Neural progenitor cell (in vitro differentiated cells): ENCODE measurements around the gene FRMPD2. TPM values are rescaled to one million over a fixed set of nuclear protein-coding genes. Genes with fewer than 3 reads are reported as not detected.

Experiments used
- DNase-seq: peaks from one replicate; pipeline ENCODE4 v3.0.0-alpha.2; 2016; ENCODE audit warnings: low spot score
- H2AFZ ChIP-seq: fragments of 200-600 bp; sonication (generic); replicated peaks from 2 replicates; pipeline ENCODE4 v1.6.1; 2016; ENCODE audit warnings: antibody characterized with exemption
- H3F3A ChIP-seq: fragments of 200-600 bp; sonication (generic); 2 replicates; pipeline ENCODE4 v1.6.1; 2016; ENCODE audit warnings: antibody characterized with exemption, low read depth
- H3K27ac ChIP-seq: fragments of 200-600 bp; sonication (generic); 2 replicates; pipeline ENCODE4 v1.5.1; 2016; ENCODE audit warnings: mild to moderate bottlenecking
- H3K27me3 ChIP-seq: fragments of 200-600 bp; sonication (generic); 2 replicates; pipeline ENCODE4 v1.6.1; 2016; ENCODE audit warnings: mild to moderate bottlenecking, moderate library complexity
- H3K36me3 ChIP-seq: fragments of 200-600 bp; sonication (generic); 2 replicates; pipeline ENCODE4 v1.5.1; 2016
- H3K4me1 ChIP-seq: fragments of 200-600 bp; sonication (generic); 2 replicates; pipeline ENCODE4 v1.6.1; 2016; ENCODE audit warnings: mixed run types
- H3K4me2 ChIP-seq: fragments of 200-600 bp; sonication (generic); 2 replicates; pipeline ENCODE4 v1.6.1; 2016
- H3K4me3 ChIP-seq: fragments of 200-600 bp; sonication (generic); 2 replicates; pipeline ENCODE4 v1.5.1; 2016
- H3K79me2 ChIP-seq: fragments of 200-600 bp; sonication (generic); 2 replicates; pipeline ENCODE4 v1.6.1; 2016; ENCODE audit warnings: low read depth
- H3K9ac ChIP-seq: fragments of 200-600 bp; sonication (generic); 2 replicates; pipeline ENCODE4 v1.6.1; 2016
- H3K9me3 ChIP-seq: fragments of 200-600 bp; sonication (generic); 2 replicates; pipeline ENCODE4 v1.5.1; 2016; ENCODE audit warnings: low read depth
- H4K20me1 ChIP-seq: fragments of 200-600 bp; sonication (generic); 2 replicates; pipeline ENCODE4 v1.6.1; 2016; ENCODE audit warnings: low read depth
- H3K27ac Mint-ChIP-seq: 3 replicates; pipeline ENCODE4 v1.8.0; 2021; ENCODE audit warnings: mixed read lengths
- H3K27me3 Mint-ChIP-seq: 2 replicates; pipeline ENCODE4 v1.8.0; 2022; ENCODE audit warnings: low read depth, mild to moderate bottlenecking, inconsistent platforms, moderate library complexity, mixed read lengths; ENCODE audit not compliant: insufficient read depth
- H3K36me3 Mint-ChIP-seq: 3 replicates; pipeline ENCODE4 v1.8.0; 2021; ENCODE audit warnings: mixed read lengths
- H3K4me1 Mint-ChIP-seq: 3 replicates; pipeline ENCODE4 v1.8.0; 2021; ENCODE audit warnings: mixed read lengths
- H3K4me3 Mint-ChIP-seq: 3 replicates; pipeline ENCODE4 v1.8.0; 2021; ENCODE audit warnings: mild to moderate bottlenecking, moderate library complexity, mixed read lengths
- H3K9me3 Mint-ChIP-seq: 3 replicates; pipeline ENCODE4 v1.8.0; 2020; ENCODE audit warnings: mixed read lengths
- EZH2 ChIP-seq: fragments of 200-600 bp; sonication (generic); IDR thresholded peaks from 2 replicates; pipeline ENCODE4 v1.6.1; 2017; ENCODE audit warnings: antibody characterized with exemption, mild to moderate bottlenecking, moderate library complexity
- EZH2phosphoT487 ChIP-seq: fragments of 200-600 bp; sonication (generic); IDR thresholded peaks from 2 replicates; pipeline ENCODE4 v1.6.1; 2017; ENCODE audit warnings: antibody characterized with exemption
- total RNA-seq: library from RNA; depleted of rRNA; stranded (reverse); fragments of >200 nt; gene quantifications from 2 replicates; pipeline ENCODE4 v1.2.3, GENCODE V29; 2015; ENCODE audit warnings: low replicate concordance
- TF ChIP-seq, protein P1 (sequence below): fragments of 200-600 bp; sonication (generic); IDR thresholded peaks from 2 replicates; pipeline ENCODE4 v1.5.1; 2017; ENCODE audit warnings: antibody characterized with exemption, mild to moderate bottlenecking

Gene FRMPD2
- total RNA-seq, 1 donor from 2014 or later: not detected

DNA sequence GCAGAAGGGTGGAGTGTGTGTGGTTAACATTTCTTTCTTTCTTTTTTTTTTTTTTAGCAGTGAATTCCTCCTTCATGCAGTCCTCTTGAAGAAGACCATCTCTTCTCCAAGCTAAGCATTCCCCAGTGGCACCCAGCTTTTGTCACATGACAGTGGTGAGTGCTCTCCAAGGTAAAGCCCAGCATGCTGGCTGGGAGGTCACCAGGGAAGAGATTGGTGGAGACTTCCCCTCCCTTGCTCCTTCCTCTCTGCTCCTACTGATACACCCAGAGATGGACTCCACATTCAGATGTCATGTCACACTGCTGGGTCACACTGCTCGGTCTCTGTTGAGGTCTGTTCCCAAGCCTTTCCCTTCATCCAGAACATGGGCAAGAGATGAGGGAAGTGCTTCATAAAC is 55.3 kb downstream of the FRMPD2 start:
- Mint-ChIP-seq H3K4me3 (no peak overlapping the region), H3K9me3 (no peaks in the 10 kb centered on the region), H3K4me1 (peaks cover 4% of the 10 kb centered on the region), H3K27me3 (peaks cover 7% of the 10 kb centered on the region), H3K27ac (no peak overlapping the region), H3K36me3 (no peaks in the 10 kb centered on the region)
- TF ChIP-seq, protein P1, sequence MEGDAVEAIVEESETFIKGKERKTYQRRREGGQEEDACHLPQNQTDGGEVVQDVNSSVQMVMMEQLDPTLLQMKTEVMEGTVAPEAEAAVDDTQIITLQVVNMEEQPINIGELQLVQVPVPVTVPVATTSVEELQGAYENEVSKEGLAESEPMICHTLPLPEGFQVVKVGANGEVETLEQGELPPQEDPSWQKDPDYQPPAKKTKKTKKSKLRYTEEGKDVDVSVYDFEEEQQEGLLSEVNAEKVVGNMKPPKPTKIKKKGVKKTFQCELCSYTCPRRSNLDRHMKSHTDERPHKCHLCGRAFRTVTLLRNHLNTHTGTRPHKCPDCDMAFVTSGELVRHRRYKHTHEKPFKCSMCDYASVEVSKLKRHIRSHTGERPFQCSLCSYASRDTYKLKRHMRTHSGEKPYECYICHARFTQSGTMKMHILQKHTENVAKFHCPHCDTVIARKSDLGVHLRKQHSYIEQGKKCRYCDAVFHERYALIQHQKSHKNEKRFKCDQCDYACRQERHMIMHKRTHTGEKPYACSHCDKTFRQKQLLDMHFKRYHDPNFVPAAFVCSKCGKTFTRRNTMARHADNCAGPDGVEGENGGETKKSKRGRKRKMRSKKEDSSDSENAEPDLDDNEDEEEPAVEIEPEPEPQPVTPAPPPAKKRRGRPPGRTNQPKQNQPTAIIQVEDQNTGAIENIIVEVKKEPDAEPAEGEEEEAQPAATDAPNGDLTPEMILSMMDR: no peak
- no peak for TF ChIP-seq EZH2phosphoT487
- Histone ChIP-seq H4K20me1 (no peaks in the 10 kb centered on the region), H3K36me3 (no peaks in the 10 kb centered on the region), H3K27me3 (no peaks in the 10 kb centered on the region), H3K9me3 (no peaks in the 10 kb centered on the region), H3K4me3 (no peak overlapping the region), H3K4me1 (no peaks in the 10 kb centered on the region), H3K79me2 (no peaks in the 10 kb centered on the region), H3K4me2 (no peak overlapping the region), H3F3A (no peaks in the 10 kb centered on the region), H3K27ac (no peak overlapping the region), H3K9ac (no peak overlapping the region), H2AFZ (no peak overlapping the region)
- no peak for DNase-seq

DNA sequence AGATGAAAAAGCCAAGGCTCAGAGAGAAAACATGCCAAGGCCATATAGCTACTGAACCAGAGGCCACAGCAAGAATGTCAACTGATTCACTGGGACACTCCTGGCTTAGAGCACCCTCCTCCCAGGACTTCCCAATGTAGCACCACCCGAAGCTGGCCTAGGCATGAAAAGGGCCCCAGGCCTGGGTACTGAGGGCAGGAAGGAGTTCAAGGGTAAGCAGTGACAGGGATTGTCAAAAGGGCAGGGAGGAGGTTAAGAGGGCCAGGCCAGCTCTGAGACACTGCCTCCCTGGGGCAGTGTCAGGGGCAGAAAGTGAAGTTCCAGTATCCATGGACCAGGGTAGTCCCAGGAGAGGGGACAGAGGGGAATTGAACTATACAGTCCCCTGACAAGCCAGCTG is 57.8 kb downstream of the FRMPD2 start:
- Mint-ChIP-seq H3K4me1 (peaks cover 4% of the 10 kb centered on the region), H3K27me3 (peaks cover 7% of the 10 kb centered on the region), H3K27ac (no peak overlapping the region), H3K4me3 (no peak overlapping the region), H3K9me3 (no peaks in the 10 kb centered on the region), H3K36me3 (no peaks in the 10 kb centered on the region)
- DNase-seq: no peak
- Histone ChIP-seq H3K27ac (no peak overlapping the region), H3K4me3 (no peak overlapping the region), H3K4me2 (no peak overlapping the region), H4K20me1 (no peaks in the 10 kb centered on the region), H2AFZ (no peak overlapping the region), H3K4me1 (no peaks in the 10 kb centered on the region), H3K79me2 (no peaks in the 10 kb centered on the region), H3K36me3 (no peaks in the 10 kb centered on the region), H3K9ac (no peak overlapping the region), H3F3A (no peaks in the 10 kb centered on the region), H3K27me3 (no peaks in the 10 kb centered on the region), H3K9me3 (no peaks in the 10 kb centered on the region)
- TF ChIP-seq EZH2phosphoT487 (no peak), EZH2 (no peak)
- TF ChIP-seq, protein P1: no peak

DNA sequence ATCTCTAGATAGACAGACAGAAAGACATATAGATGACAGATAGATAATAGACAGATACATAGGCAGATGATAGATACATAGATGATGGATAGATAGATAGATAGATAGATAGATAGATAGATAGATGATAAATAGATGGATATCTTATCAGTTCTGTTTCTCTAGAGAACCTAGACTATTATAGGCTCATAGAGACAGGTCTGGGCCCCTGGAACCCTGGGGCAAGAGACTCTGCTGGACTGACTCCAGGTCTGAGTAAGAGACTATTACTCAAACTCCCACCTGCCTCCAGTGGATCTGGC is 58.3 kb downstream of the FRMPD2 start:
- Histone ChIP-seq H3K4me2 (no peak overlapping the region), H3K4me3 (no peak overlapping the region), H3K9ac (no peak overlapping the region), H3K36me3 (no peaks in the 10 kb centered on the region), H2AFZ (no peak overlapping the region), H3F3A (no peaks in the 10 kb centered on the region), H3K9me3 (no peaks in the 10 kb centered on the region), H3K27ac (no peak overlapping the region), H3K27me3 (no peaks in the 10 kb centered on the region), H3K4me1 (no peaks in the 10 kb centered on the region), H3K79me2 (no peaks in the 10 kb centered on the region), H4K20me1 (no peaks in the 10 kb centered on the region)
- Mint-ChIP-seq H3K4me3 (no peak overlapping the region), H3K27ac (no peak overlapping the region), H3K9me3 (no peaks in the 10 kb centered on the region), H3K36me3 (no peaks in the 10 kb centered on the region), H3K4me1 (peaks cover 4% of the 10 kb centered on the region), H3K27me3 (peaks cover 7% of the 10 kb centered on the region)
- no peak for TF ChIP-seq EZH2
- no peak for TF ChIP-seq EZH2phosphoT487
- TF ChIP-seq, protein P1: no peak
- DNase-seq: no peak
